Stimulated activated CD4-positive, alpha-beta T cell treated with anti-CD3 and anti-CD28 coated beads, Interleukin-4, amount 100 ng/mL, for 48 hours (primary cell): ENCODE data around the gene CES4A.

Experiments used
- DNase-seq, 2 donors: peaks; one replicate each; pipeline ENCODE4 v3.0.0-alpha.2; 2020; ENCODE audit warnings: low read depth in 2 of 2

Gene CES4A

DNA sequence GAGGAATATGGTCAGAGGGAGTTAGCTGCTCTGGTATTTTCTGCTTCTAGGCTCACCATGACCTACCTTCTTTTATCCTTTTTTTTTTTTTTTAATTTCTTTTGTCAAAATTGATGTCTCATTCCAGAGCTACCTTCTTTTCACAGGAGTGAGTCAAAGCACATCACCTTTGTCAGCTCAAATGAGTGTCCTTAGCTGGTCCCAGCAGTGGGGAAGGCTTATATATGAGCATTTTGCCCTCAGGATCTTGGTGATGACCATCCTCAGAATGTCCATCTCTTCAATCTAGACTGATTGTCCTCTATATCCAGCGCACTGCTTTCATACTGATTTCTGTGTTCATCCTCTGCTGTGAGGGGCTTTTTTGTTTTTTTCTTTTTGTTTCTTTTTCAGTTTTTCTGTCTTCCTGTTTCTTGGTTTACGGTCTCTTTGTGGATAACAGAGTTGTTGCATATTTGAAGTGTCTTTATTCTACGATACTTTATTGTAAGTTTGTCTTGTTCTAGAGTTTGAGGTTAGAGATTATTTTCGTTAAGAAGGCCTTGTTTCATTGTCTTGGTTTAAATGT lies 65.5 kb downstream of the CES4A start:
- DNase-seq = no peak

DNA sequence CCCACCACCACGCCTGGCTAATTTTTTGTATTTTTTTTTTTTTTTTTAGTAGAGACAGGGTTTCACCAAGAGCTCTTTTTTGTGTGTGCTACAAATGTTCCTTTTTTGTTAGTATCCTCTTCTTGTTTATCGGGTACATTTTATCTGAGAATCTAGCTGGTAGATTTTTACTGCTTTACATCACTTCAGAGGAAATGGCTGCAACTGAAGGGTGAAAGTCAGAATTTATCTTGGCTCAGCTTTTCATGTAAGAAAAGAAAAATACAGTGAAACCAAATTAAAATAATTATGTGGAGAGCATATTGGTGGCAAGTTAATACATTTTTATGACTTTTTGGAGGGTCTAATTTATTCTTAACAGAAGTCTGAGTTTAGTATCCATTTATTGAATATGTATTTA lies 66.5 kb downstream of the CES4A start:
- no peak for DNase-seq

- DNase-seq = peak in 1 of 2 donors; percentile 23
Observed at GRCh38 chr16:67055712-67056487, 67.5 kb downstream of the CES4A start.
